Peyer's patch (tissue), 4 donors: ENCODE data around the gene ATG5. TPM values are rescaled to one million over a fixed set of nuclear protein-coding genes. Genes with fewer than 3 reads are reported as not detected.
A peak's percentile ranks its signal among the peaks of the same experiment; 100 is the strongest.

ENCODE experiments used
- DNase-seq, 3 donors: peaks; one replicate each; pipeline ENCODE4 v3.0.0-alpha.2; 2017 to 2019
- H3K27ac ChIP-seq, 4 donors: fragments of 200-600 bp; sonication (generic); one replicate each; pipeline ENCODE4 v1.5.1; 2016 to 2019
- H3K27me3 ChIP-seq, 2 donors: fragments of 200-600 bp; sonication (generic); one replicate each; pipeline ENCODE4 v1.5.1; 2019
- H3K36me3 ChIP-seq, 3 donors: fragments of 200-600 bp; sonication (generic); one replicate each; pipeline ENCODE4 v1.5.1; 2016 to 2019
- H3K4me1 ChIP-seq, 4 donors: fragments of 200-600 bp; sonication (generic); one replicate each; pipeline ENCODE4 v1.5.1; 2016 to 2019
- H3K4me3 ChIP-seq, 4 donors: fragments of 200-600 bp; sonication (generic); 1 replicate in 3 of 4; 2 replicates in 1 of 4; pipeline ENCODE4 v1.5.1; 2016 to 2019; ENCODE audit warnings: mild to moderate bottlenecking in 1 of 4
- H3K9me3 ChIP-seq, 4 donors: fragments of 200-600 bp; sonication (generic); one replicate each; pipeline ENCODE4 v1.5.1; 2016 to 2019; ENCODE audit warnings: mild to moderate bottlenecking in 1 of 4
- POLR2A ChIP-seq, 2 donors: fragments of 450-650 bp; IDR thresholded peaks; one replicate each; pipeline ENCODE4 v1.5.1; 2017; ENCODE audit warnings: antibody characterized with exemption in 2 of 2, mild to moderate bottlenecking in 2 of 2, moderate library complexity in 2 of 2
- total RNA-seq, 4 donors: library from RNA; depleted of rRNA; stranded (reverse); fragments of >200 nt; gene quantifications; one replicate each; pipeline ENCODE4 v1.1.0, GENCODE V29; 2016
- TF ChIP-seq, protein P1 (sequence below), 6 experiments: fragments of 450-650 bp in 4 of 6; fragments of 200-600 bp in 2 of 6; sonication (generic) in 1 of 6; IDR thresholded peaks; one replicate each; pipeline ENCODE4 v1.5.1; 2017 to 2019; ENCODE audit warnings: antibody characterized with exemption in 6 of 6, mild to moderate bottlenecking in 3 of 6, moderate library complexity in 1 of 6

Gene ATG5
- total RNA-seq, 4 donors from 2014 or later, result 42.7 to 73.4 (median 60.2) TPM

- no peaks in the 10 kb centered on the region for H3K4me1 ChIP-seq
- H3K4me3 ChIP-seq, result no peak overlapping the region
- no peaks in the 10 kb centered on the region for H3K9me3 ChIP-seq
- peaks cover 0 to under 1% (median 0%) of the 10 kb centered on the region in 3 donors for H3K36me3 ChIP-seq
- peak in 1 of 3 donors; percentile 55 for DNase-seq
- H3K27me3 ChIP-seq, result no peaks in the 10 kb centered on the region
- H3K27ac ChIP-seq, result peak overlapping the region in 2 of 4 donors; percentile 10 to 62
- TF ChIP-seq POLR2A (IDR thresholded peaks at IDR 0.05), result no peak
- TF ChIP-seq, protein P1, sequence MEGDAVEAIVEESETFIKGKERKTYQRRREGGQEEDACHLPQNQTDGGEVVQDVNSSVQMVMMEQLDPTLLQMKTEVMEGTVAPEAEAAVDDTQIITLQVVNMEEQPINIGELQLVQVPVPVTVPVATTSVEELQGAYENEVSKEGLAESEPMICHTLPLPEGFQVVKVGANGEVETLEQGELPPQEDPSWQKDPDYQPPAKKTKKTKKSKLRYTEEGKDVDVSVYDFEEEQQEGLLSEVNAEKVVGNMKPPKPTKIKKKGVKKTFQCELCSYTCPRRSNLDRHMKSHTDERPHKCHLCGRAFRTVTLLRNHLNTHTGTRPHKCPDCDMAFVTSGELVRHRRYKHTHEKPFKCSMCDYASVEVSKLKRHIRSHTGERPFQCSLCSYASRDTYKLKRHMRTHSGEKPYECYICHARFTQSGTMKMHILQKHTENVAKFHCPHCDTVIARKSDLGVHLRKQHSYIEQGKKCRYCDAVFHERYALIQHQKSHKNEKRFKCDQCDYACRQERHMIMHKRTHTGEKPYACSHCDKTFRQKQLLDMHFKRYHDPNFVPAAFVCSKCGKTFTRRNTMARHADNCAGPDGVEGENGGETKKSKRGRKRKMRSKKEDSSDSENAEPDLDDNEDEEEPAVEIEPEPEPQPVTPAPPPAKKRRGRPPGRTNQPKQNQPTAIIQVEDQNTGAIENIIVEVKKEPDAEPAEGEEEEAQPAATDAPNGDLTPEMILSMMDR (IDR thresholded peaks at IDR 0.05), result no peak
These were observed 130.3 kb downstream of the ATG5 start for GRCh38 chr6:106194949-106195921.

- DNase-seq, result no peak
- no peaks in the 10 kb centered on the region for H3K4me1 ChIP-seq
- no peaks in the 10 kb centered on the region for H3K36me3 ChIP-seq
- TF ChIP-seq, protein P1 (IDR thresholded peaks at IDR 0.05), result no peak
- TF ChIP-seq POLR2A (IDR thresholded peaks at IDR 0.05), result no peak
- no peaks in the 10 kb centered on the region for H3K27me3 ChIP-seq
- H3K27ac ChIP-seq, result no peak overlapping the region
- no peaks in the 10 kb centered on the region for H3K9me3 ChIP-seq
- H3K4me3 ChIP-seq, result no peak overlapping the region
These were observed 132.7 kb downstream of the ATG5 start for GRCh38 chr6:106192824-106193223.

- TF ChIP-seq, protein P1 (IDR thresholded peaks at IDR 0.05), result no peak
- TF ChIP-seq POLR2A (IDR thresholded peaks at IDR 0.05), result no peak
These were observed 137.3 kb downstream of the ATG5 start for GRCh38 chr6:106188104-106188794.

DNA sequence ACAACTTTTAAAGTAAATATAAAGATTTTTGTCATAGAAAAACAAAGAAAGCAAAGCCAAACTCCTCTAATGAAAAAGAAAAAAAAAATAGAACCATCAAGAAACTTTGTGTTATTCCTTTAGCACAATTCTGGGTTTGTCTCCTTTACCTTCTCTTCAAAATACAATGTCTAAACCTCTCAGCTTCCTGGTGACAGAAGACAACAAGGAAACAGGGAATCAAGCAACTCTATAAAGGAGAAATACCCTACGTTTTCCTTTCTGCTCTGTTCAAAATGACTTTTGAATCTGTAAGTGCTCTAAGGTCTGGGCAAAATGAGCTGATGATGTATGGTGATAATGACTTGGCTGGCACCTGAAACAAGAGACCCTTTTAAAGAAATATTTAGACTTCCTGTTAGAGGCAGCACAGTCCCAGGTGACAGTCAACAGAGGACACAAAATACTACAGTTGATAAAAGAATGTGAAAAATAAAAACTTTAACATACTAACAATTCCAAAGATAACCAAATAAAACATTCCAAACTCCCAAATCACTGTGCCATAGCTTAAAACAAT lies 138.1 kb downstream of the ATG5 start:
- H3K36me3 ChIP-seq, result no peaks in the 10 kb centered on the region
- H3K4me3 ChIP-seq, result no peak overlapping the region
- no peaks in the 10 kb centered on the region for H3K9me3 ChIP-seq
- no peak overlapping the region for H3K27ac ChIP-seq
- no peaks in the 10 kb centered on the region for H3K4me1 ChIP-seq
- TF ChIP-seq POLR2A (IDR thresholded peaks at IDR 0.05), result no peak
- TF ChIP-seq, protein P1 (IDR thresholded peaks at IDR 0.05), result no peak
- DNase-seq, result no peak
- H3K27me3 ChIP-seq, result no peaks in the 10 kb centered on the region

More at GRCh38 chr6:106188104-106188794, 137.3 kb downstream of the ATG5 start:
- DNase-seq, result no peak
- Histone ChIP-seq H3K27ac (no peak overlapping the region), H3K36me3 (no peaks in the 10 kb centered on the region), H3K4me1 (no peaks in the 10 kb centered on the region), H3K9me3 (no peaks in the 10 kb centered on the region), H3K4me3 (no peak overlapping the region), H3K27me3 (no peaks in the 10 kb centered on the region)

- H3K27me3 ChIP-seq, result no peaks in the 10 kb centered on the region
- no peak overlapping the region for H3K4me3 ChIP-seq
- no peak for DNase-seq
- H3K4me1 ChIP-seq, result no peaks in the 10 kb centered on the region
- H3K27ac ChIP-seq, result no peak overlapping the region
- no peaks in the 10 kb centered on the region for H3K36me3 ChIP-seq
- no peaks in the 10 kb centered on the region for H3K9me3 ChIP-seq
- TF ChIP-seq, protein P1 (IDR thresholded peaks at IDR 0.05), result no peak
- no peak for TF ChIP-seq POLR2A (IDR thresholded peaks at IDR 0.05)
These were observed 138.8 kb downstream of the ATG5 start for GRCh38 chr6:106186714-106187113.
